GM23338 (cell line): ENCODE results near the gene GHR.

Experiments
- EZH2 ChIP-seq: fragments of 200-600 bp; sonication (generic); IDR thresholded peaks from one replicate; pipeline ENCODE4 v1.8.0; 2017; ENCODE audit warnings: antibody characterized with exemption, mild to moderate bottlenecking, low read depth; ENCODE audit not compliant: unreplicated experiment
- EZH2phosphoT487 ChIP-seq: fragments of 200-600 bp; sonication (generic); IDR thresholded peaks from one replicate; pipeline ENCODE4 v1.8.1; 2018; ENCODE audit warnings: antibody characterized with exemption; ENCODE audit not compliant: unreplicated experiment
- POLR2AphosphoS5 ChIP-seq: IDR thresholded peaks from 2 replicates; pipeline ENCODE4 v1.6.1; 2016; ENCODE audit warnings: antibody characterized with exemption, low read depth
- REST ChIP-seq: IDR thresholded peaks from one replicate; pipeline ENCODE4 v1.6.1; 2018; ENCODE audit warnings: antibody characterized with exemption; ENCODE audit not compliant: unreplicated experiment
- ZNF114 ChIP-seq: fragments of 250-450 bp; sonication (Bioruptor Pico); IDR thresholded peaks from 2 replicates; pipeline ENCODE4 v1.5.0; 2020; ENCODE audit warnings: mild to moderate bottlenecking, moderate library complexity
- ZNF331 ChIP-seq: fragments of 250-450 bp; sonication (Bioruptor Pico); IDR thresholded peaks from 2 replicates; pipeline ENCODE4 v1.5.0; 2020; ENCODE audit warnings: low read depth, mild to moderate bottlenecking, moderate library complexity
- TF ChIP-seq, protein P1 (sequence below), 2 experiments: fragments of 200-600 bp in 1 of 2; sonication (generic) in 1 of 2; conservative IDR thresholded peaks; 2 replicates each; pipeline versions ENCODE4 v1.5.1 to v1.6.1; 2016 to 2017; ENCODE audit warnings: antibody characterized with exemption in 2 of 2, low read depth in 2 of 2, mild to moderate bottlenecking in 2 of 2, moderate library complexity in 1 of 2

DNA sequence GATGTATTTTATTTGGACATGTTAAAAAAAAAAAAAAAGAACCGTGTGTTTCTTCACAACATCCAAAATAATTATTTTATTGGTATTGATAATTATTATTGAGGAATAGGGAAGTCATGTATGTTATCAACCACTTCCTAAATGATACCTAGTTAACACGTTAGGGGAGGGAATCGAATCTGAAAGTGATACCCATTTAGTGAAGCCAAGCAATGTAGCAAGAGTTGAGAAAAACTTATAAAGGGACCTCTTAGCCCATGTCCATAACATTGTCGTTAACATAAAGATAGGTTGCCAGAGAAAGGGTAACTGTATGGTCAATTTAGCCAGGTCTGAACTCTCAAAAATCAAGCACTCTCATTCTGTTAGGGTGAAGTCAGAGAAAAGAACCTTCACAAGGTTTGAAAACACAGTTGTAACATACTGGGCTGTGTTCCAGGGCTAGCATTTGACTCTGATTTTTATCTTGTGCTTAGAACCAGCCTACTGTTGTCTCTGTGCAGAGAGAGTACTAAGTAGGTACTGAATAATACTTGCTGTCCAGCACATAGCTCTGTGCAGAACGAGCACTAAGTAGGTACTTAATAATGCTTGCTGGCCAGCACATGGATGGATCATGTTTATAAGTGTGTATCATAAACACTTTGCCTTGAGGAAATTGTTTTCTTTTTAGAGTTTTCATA is 60.4 kb downstream of the GHR start:
- TF ChIP-seq ZNF114 (CRISPR knock-in tag), result no peak
- no peak for TF ChIP-seq EZH2
- TF ChIP-seq, protein P1, sequence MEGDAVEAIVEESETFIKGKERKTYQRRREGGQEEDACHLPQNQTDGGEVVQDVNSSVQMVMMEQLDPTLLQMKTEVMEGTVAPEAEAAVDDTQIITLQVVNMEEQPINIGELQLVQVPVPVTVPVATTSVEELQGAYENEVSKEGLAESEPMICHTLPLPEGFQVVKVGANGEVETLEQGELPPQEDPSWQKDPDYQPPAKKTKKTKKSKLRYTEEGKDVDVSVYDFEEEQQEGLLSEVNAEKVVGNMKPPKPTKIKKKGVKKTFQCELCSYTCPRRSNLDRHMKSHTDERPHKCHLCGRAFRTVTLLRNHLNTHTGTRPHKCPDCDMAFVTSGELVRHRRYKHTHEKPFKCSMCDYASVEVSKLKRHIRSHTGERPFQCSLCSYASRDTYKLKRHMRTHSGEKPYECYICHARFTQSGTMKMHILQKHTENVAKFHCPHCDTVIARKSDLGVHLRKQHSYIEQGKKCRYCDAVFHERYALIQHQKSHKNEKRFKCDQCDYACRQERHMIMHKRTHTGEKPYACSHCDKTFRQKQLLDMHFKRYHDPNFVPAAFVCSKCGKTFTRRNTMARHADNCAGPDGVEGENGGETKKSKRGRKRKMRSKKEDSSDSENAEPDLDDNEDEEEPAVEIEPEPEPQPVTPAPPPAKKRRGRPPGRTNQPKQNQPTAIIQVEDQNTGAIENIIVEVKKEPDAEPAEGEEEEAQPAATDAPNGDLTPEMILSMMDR (conservative IDR thresholded peaks at IDR 0.05; ENCODE audit: low read depth in 2 of 2), result no peak
- TF ChIP-seq EZH2phosphoT487, result no peak
- no peak for TF ChIP-seq ZNF331 (CRISPR knock-in tag)
- no peak for TF ChIP-seq REST
- no peak for TF ChIP-seq POLR2AphosphoS5
